Tracheal epithelial cell (primary cell): Measurements from ENCODE around the gene MLX. TPM values are rescaled to one million over a fixed set of nuclear protein-coding genes. Genes with fewer than 3 reads are reported as not detected.

Experiments
- total RNA-seq: library from RNA; depleted of rRNA; stranded (reverse); fragments of >200 nt; gene quantifications from 2 replicates; pipeline ENCODE4 v1.2.1, GENCODE V29; 2014

Gene MLX, protein sequence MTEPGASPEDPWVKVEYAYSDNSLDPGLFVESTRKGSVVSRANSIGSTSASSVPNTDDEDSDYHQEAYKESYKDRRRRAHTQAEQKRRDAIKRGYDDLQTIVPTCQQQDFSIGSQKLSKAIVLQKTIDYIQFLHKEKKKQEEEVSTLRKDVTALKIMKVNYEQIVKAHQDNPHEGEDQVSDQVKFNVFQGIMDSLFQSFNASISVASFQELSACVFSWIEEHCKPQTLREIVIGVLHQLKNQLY
- total RNA-seq: 30.3 and 32.0 TPM in 2 replicates

DNA sequence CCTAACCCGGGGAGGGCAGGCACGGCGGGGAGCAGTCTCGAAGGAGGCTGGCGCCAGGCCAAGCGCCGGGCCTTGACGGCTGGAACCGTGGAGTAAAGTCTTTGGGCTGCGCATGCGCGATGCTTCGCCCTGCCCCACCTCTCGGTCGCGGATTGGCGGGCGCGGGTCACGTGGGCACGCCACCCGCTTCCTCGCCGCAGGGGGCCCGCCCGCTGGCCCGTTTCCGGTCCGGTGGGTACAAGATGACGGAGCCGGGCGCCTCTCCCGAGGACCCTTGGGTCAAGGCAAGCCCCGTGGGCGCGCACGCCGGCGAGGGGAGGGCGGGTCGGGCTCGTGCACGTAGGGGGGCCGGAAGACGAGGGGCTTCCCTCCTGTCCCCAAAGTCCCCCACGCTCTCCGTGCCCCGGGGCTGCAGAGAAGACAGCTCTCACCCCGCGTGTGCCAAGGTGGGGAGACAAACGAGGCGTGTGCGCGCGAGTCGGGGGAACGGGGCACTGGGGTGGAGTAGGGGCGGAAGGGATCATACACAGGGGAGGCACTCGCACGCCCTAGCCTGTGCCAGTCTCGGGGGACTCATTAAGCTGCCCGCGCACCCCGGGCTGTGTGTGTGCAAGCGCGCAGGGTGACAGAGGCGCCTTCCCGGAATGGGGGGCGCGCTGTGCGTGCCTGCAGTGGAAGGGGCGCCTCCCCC is at the start of gene MLX:
Gene MLX (plus strand): TSS at position 218 of the 691 bp plus-strand sequence. CDS start 25 bp downstream, at position 243.

DNA sequence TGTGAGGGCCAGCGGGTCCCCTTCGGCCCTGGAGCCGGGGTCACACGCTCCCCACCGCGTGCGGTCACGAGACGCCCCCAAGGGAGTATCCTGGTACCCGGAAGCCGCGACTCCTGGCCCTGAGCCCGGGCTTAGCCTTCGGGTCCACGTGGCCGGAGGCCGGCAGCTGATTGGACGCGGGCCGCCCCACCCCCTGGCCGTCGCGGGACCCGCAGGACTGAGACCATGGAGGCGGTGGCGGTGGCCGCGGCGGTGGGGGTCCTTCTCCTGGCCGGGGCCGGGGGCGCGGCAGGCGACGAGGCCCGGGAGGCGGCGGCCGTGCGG is 30.9 kb upstream of the MLX start, which contains the start of gene NAGLU:
Gene NAGLU (plus strand): TSS at position 194 of the 324 bp plus-strand sequence. CDS start 32 bp downstream, at position 226.

GRCh38 chr17:42552736-42553135 is 14.2 kb upstream of the MLX start, which contains the start of gene HSD17B1:
HSD17B1 (plus strand) TSS chr17:42552923; CDS start chr17:42552934, 11 bp downstream.

DNA sequence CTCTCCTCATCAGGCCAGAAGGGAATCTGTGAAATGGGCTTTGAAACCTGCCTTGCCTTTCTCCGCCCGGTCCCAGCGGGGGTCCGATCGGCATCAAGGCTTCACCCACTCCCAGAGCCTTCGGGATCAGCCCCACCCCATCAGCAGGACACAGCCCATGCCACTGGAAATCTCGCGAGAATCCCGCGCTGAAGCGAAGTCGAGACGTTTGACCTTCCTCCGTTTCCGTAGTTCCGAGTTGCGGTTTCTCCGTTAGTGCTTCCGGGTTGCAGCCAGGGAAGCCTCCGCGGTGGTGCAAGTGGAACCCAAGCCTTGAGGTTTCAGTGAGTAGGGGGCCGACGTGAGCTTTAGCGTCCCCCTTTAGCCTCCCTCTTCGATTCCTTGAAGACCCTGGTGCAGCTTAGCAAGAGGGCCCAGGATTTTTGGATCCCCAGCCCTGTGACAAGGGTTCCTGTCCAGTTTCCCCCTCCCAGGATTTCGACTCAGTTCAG is 5.0 kb upstream of the MLX start, which contains the start of gene COASY:
Gene COASY (plus strand): TSS at position 252 of the 491 bp plus-strand sequence. CDS start 475 bp downstream, outside the sequence.

GRCh38 chr17:42577532-42578281 is 10.8 kb downstream of the MLX start, which contains the start of gene PSMC3IP:
PSMC3IP (minus strand) TSS chr17:42577729; CDS start chr17:42577686, 43 bp downstream.

GRCh38 chr17:42609182-42609813 is 42.4 kb downstream of the MLX start, which contains the start of the genes RETREG3 and TUBG1:
RETREG3 (minus strand) TSS chr17:42609374; CDS start chr17:42609324, 50 bp downstream.
TUBG1 (plus strand) TSS chr17:42609683; CDS start chr17:42609738, 55 bp downstream.

Other genes with a start within 250 kb of the MLX start
- gene STAT3, start 178.7 kb upstream of the MLX start, total RNA-seq: 63.9 and 76.6 TPM in 2 replicates
- gene CAVIN1, start 143.8 kb upstream of the MLX start, total RNA-seq: 85.0 and 210 TPM in 2 replicates
- 37.4 and 39.9 TPM in 2 replicates for gene ATP6V0A1, start 108.2 kb upstream of the MLX start, total RNA-seq
- gene NAGLU, start 30.9 kb upstream of the MLX start, total RNA-seq: 18.5 and 18.6 TPM in 2 replicates
- 8.5 and 19.5 TPM in 2 replicates for gene HSD17B1, start 14.2 kb upstream of the MLX start, total RNA-seq
- 13.7 and 14.9 TPM in 2 replicates for gene COASY, start 5.0 kb upstream of the MLX start, total RNA-seq
- 1.1 and 1.9 TPM in 2 replicates for gene PSMC3IP, start 10.6 kb downstream of the MLX start, total RNA-seq
- gene RETREG3, start 42.3 kb downstream of the MLX start, total RNA-seq: 73.3 and 85.5 TPM in 2 replicates
- gene TUBG1, start 42.6 kb downstream of the MLX start, total RNA-seq: 15.6 and 31.1 TPM in 2 replicates
- gene TUBG2, start 92.2 kb downstream of the MLX start, total RNA-seq: 4.8 and 7.2 TPM in 2 replicates
- 15.7 and 33.5 TPM in 2 replicates for gene PLEKHH3, start 109.9 kb downstream of the MLX start, total RNA-seq
- gene CCR10, start 114.7 kb downstream of the MLX start, total RNA-seq: 0.21 and 2.9 TPM in 2 replicates
- gene CNTNAP1, start 115.4 kb downstream of the MLX start, total RNA-seq: under 0.01 and 2.2 TPM in 2 replicates
- gene EZH1, start 177.9 kb downstream of the MLX start, total RNA-seq: 8.9 and 12.1 TPM in 2 replicates
- not detected in 2 replicates for gene RAMP2, start 194.1 kb downstream of the MLX start, total RNA-seq
- 66.1 and 83.6 TPM in 2 replicates for gene VPS25, start 206.3 kb downstream of the MLX start, total RNA-seq
- 0.96 TPM in 1 of 2 replicates, not detected in the other for gene WNK4, start 213.5 kb downstream of the MLX start, total RNA-seq
- gene COA3, start 231.6 kb downstream of the MLX start, total RNA-seq: 71.3 and 76.9 TPM in 2 replicates
- gene CNTD1, start 231.8 kb downstream of the MLX start, total RNA-seq: not detected in 2 replicates